Left lung (tissue), 10 donors: ENCODE measurements around the gene RXRA. TPM values are rescaled to one million over a fixed set of nuclear protein-coding genes. Genes with fewer than 3 reads are reported as not detected.

Source experiments
- ATAC-seq: fragments of 200-7000 bp; cut with Tn5 transposase; one replicate; pipeline ENCODE4 v1.9.1; 2020; ENCODE audit warnings: moderate library complexity
- DNase-seq, 4 donors: peaks; one replicate each; pipeline ENCODE4 v3.0.0-alpha.2; 2013 to 2020
- H3K27ac ChIP-seq, 2 donors: fragments of 200-600 bp; sonication (generic) in 1 of 2; one replicate each; pipeline versions ENCODE4 v1.5.0 to v1.8.0; 2020 to 2021
- H3K27me3 ChIP-seq, 2 donors: fragments of 200-600 bp; sonication (generic) in 1 of 2; one replicate each; pipeline versions ENCODE4 v1.5.0 to v1.8.0; 2020 to 2021
- H3K36me3 ChIP-seq, 2 donors: fragments of 200-600 bp; sonication (generic) in 1 of 2; one replicate each; pipeline versions ENCODE4 v1.5.0 to v1.8.0; 2020 to 2021
- H3K4me1 ChIP-seq, 2 donors: fragments of 200-600 bp; one replicate each; pipeline ENCODE4 v1.8.0; 2021
- H3K4me3 ChIP-seq, 2 donors: fragments of 200-600 bp; sonication (generic) in 1 of 2; one replicate each; pipeline versions ENCODE4 v1.5.0 to v1.8.0; 2020 to 2021; ENCODE audit warnings: mild to moderate bottlenecking in 1 of 2
- H3K9me3 ChIP-seq, 2 donors: fragments of 200-600 bp; sonication (generic) in 1 of 2; one replicate each; pipeline versions ENCODE4 v1.5.0 to v1.8.0; 2020 to 2021
- intact Hi-C, 2 donors: fragments of 100-400 bp; cut with DNase I; formaldehyde crosslinking; loops; one replicate each; pipeline versions ENCODE4 v1.11.2 to v1.14.2; 2022
- polyA plus RNA-seq, 6 donors: library from polyadenylated mRNA; unstranded; fragments of 120-200 nt; gene quantifications; one replicate each; pipeline ENCODE4 v1.2.1, GENCODE V29; 2013; ENCODE audit not compliant: insufficient read length in 6 of 6
- total RNA-seq, 2 donors: library from RNA; stranded (reverse); fragmentation: NEBNext Ultra II Directional; extraction: Animal tissue kit (Norgen Biotek cat#: 25700); gene quantifications; one replicate each; pipeline ENCODE4 v1.2.1, GENCODE V29; 2021
- TF ChIP-seq, protein P1 (sequence below), 2 donors: fragments of 200-600 bp; sonication (generic) in 1 of 2; IDR thresholded peaks; one replicate each; pipeline versions ENCODE4 v1.5.0 to v1.8.0; 2021; ENCODE audit warnings: antibody characterized with exemption in 2 of 2
- donor health status: DM: no; HTN: yes; CAD: no.
- donor health status: DM: no; HTN: no; CAD: no.

RXRA gene
- total and polyA plus RNA-seq, 8 donors: 42.2 to 79.5 (median 55.7) TPM

DNA sequence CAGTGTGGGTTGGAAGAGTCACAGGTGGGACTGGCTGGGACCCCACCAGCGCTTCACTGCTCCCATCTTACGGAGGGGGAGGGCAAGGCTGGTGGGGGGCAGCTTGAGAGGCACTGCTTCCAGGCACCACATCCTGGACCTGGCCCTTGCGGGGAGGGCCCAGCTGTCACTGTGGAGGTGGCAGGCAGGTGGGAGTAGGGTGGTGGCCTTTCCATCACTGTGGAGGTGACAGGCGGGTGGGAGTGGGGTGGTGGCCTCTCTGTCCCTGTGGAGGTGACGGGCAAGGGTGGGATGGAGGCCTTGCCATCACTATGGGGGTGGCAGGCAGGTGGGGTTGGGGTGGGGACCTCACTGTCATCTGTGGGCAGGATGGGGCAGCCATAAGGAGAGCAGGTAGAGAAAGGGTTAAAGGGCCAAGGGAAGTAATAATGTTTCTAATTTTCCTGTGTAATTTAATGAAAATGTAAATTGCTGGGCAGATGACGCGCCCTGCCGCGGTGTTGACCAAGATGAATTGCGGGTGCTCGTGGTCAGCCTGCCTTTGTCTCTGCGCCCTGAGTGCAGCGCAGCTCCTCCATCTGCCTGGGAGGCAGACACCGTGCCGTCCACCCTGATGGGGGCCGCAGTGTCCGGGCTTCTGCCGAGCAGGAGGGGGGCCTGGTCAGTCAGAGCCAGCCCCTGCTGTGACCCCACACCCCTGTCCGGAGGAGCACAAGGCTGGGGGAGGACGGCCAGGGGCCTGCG, 20.8 kb downstream of the RXRA start:
- intact Hi-C loops: no loop called here
- DNase-seq (no peak), ATAC-seq (no peak)
- TF ChIP-seq, protein P1, sequence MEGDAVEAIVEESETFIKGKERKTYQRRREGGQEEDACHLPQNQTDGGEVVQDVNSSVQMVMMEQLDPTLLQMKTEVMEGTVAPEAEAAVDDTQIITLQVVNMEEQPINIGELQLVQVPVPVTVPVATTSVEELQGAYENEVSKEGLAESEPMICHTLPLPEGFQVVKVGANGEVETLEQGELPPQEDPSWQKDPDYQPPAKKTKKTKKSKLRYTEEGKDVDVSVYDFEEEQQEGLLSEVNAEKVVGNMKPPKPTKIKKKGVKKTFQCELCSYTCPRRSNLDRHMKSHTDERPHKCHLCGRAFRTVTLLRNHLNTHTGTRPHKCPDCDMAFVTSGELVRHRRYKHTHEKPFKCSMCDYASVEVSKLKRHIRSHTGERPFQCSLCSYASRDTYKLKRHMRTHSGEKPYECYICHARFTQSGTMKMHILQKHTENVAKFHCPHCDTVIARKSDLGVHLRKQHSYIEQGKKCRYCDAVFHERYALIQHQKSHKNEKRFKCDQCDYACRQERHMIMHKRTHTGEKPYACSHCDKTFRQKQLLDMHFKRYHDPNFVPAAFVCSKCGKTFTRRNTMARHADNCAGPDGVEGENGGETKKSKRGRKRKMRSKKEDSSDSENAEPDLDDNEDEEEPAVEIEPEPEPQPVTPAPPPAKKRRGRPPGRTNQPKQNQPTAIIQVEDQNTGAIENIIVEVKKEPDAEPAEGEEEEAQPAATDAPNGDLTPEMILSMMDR (IDR thresholded peaks at IDR 0.05): no peak
- H3K27ac ChIP-seq: no peak overlapping the region
- peaks cover 19 to 92% of the 10 kb centered on the region in 2 donors for H3K4me1 ChIP-seq
- no peaks in the 10 kb centered on the region for H3K36me3 ChIP-seq
- no peaks in the 10 kb centered on the region for H3K27me3 ChIP-seq
- H3K4me3 ChIP-seq: no peak overlapping the region
- no peaks in the 10 kb centered on the region for H3K9me3 ChIP-seq

DNA sequence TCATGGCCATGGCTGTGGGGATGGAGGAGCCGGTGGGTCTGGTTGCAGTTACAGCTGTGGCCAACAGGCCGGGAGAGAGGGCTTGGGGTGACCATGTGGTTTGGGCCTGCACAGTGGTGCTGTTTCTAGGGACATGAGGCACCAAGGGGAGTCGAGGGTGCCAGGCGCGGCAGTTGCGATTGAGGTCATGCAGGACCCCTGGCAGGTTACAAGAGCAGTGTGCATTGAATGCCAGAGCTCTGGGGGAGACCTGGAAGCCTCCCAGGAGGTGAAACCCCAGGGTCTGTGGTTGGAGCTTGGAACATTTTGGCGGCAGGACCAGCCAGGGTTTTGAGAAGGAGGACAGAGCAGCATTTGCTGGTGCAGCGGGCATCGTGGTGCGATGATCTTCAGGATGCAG, 21.7 kb downstream of the RXRA start:
- intact Hi-C loops: no loop called here
- TF ChIP-seq, protein P1 (IDR thresholded peaks at IDR 0.05): no peak
- DNase-seq: no peak
- H3K4me1 ChIP-seq: peaks cover 15 to 91% of the 10 kb centered on the region in 2 donors
- no peaks in the 10 kb centered on the region for H3K36me3 ChIP-seq
- H3K9me3 ChIP-seq: no peaks in the 10 kb centered on the region
- no peaks in the 10 kb centered on the region for H3K27me3 ChIP-seq
- no peak overlapping the region for H3K27ac ChIP-seq
- no peak for ATAC-seq
- H3K4me3 ChIP-seq: no peak overlapping the region

- Histone ChIP-seq H3K4me1 (peaks cover 10 to 91% of the 10 kb centered on the region in 2 donors), H3K36me3 (no peaks in the 10 kb centered on the region), H3K27ac (no peak overlapping the region), H3K4me3 (no peak overlapping the region), H3K9me3 (no peaks in the 10 kb centered on the region), H3K27me3 (no peaks in the 10 kb centered on the region)
- DNase-seq: no peak
- no peak for ATAC-seq
- TF ChIP-seq, protein P1 (IDR thresholded peaks at IDR 0.05): no peak
- intact Hi-C loops: no loop called here
Observed at GRCh38 chr9:134348404-134349155, 22.3 kb downstream of the RXRA start.

GRCh38 chr9:134349936-134350335, 23.7 kb downstream of the RXRA start:
- TF ChIP-seq, protein P1 (IDR thresholded peaks at IDR 0.05): no peak
- H3K27ac ChIP-seq: no peak overlapping the region

DNA sequence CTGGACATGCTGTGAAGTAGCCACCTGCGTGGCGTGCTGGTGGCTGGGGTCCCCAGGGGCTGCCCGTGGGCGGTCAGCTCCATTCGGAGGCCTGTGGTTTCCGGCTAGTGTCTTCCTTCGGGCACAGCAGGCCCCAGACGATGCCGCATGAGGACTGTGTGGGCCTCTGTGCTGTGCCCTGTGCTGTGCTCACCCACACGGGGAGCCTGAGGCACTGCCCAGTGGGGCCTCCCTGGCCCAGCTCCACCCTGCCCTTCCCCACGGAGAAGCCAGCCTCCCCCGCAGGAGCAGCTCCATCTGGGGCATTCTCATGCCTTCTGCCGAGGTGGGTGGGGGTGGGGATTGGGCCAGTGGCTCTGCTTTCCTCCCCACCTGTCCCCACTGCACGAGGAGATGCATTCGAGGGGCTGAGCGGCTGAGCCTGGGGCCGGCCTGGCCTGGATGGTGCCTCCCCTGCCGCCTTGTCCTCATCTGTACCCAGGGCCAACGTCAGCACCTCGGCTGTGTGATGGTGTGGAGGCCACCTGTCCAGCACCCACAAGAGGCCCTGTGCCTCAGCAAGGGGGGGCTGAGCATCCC, 24.2 kb downstream of the RXRA start:
- DNase-seq: no peak
- no peaks in the 10 kb centered on the region for H3K9me3 ChIP-seq
- H3K36me3 ChIP-seq: no peaks in the 10 kb centered on the region
- H3K4me1 ChIP-seq: peaks cover 6 to 85% of the 10 kb centered on the region in 2 donors
- no peaks in the 10 kb centered on the region for H3K27me3 ChIP-seq
- ATAC-seq: no peak
- intact Hi-C loops: no loop called here
- TF ChIP-seq, protein P1 (IDR thresholded peaks at IDR 0.05): no peak
- no peak overlapping the region for H3K4me3 ChIP-seq
- no peak overlapping the region for H3K27ac ChIP-seq

More at GRCh38 chr9:134349936-134350335, 23.7 kb downstream of the RXRA start:
- H3K27me3 ChIP-seq: no peaks in the 10 kb centered on the region
- no peaks in the 10 kb centered on the region for H3K36me3 ChIP-seq
- H3K4me3 ChIP-seq: no peak overlapping the region
- DNase-seq (no peak), ATAC-seq (no peak)
- no peaks in the 10 kb centered on the region for H3K9me3 ChIP-seq
- intact Hi-C loops: no loop called here
- peaks cover 2 to 85% of the 10 kb centered on the region in 2 donors for H3K4me1 ChIP-seq
